IPS-NIHi11 (cell line): Measurements from ENCODE around the gene PTPRS.

Experiments
- DNase-seq: peaks from one replicate; pipeline ENCODE4 v3.0.0; 2012; ENCODE audit warnings: mixed read lengths, low spot score

PTPRS gene

DNA sequence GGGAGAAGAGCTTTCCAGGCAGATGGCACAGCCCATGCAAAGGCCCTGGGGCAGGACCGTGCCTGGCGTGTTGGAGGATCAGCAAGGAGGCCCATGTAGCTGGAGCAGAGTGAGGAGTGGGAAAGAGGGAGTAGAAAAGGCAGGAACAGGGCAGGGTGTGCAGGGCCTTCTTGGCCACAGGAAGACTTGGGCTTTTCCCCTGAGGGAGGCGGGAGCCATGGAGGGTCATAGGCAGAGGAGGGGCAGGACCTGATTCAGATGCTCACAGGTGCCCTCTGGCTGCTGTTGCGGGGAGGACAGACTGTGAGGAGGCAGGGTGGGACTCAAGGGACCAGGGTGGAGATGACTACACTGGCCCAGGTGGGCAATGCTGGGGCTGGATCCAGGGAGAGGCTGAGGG, 13.8 kb upstream of the PTPRS start:
- peak; percentile 51 for DNase-seq

GRCh38 chr19:5352229-5352763, 11.7 kb upstream of the PTPRS start:
- DNase-seq: peak; percentile 52

GRCh38 chr19:5351731-5352228, 11.2 kb upstream of the PTPRS start:
- no peak for DNase-seq

DNA sequence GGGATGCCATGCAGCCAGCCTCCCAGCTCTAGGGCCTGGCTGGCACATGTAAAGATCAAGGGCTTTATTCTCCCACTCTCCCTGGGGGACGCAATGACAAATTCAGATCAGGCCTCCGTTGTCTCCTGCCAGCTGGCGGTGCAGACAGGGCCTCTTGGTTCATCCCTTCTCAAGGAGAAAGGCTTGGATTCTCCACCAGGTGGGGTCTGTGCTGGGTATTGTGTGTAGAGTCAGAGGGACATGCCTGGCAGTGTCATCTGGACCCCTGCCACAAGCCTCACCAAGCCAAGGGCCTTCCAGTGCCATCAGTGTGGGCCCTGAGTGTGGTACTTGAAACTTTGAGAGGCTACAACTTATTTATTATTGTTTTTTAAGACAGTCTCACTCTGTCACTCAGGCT, 8.4 kb upstream of the PTPRS start:
- no peak for DNase-seq

- no peak for DNase-seq
Measured at GRCh38 chr19:5345895-5346386, 5.3 kb upstream of the PTPRS start.

DNA sequence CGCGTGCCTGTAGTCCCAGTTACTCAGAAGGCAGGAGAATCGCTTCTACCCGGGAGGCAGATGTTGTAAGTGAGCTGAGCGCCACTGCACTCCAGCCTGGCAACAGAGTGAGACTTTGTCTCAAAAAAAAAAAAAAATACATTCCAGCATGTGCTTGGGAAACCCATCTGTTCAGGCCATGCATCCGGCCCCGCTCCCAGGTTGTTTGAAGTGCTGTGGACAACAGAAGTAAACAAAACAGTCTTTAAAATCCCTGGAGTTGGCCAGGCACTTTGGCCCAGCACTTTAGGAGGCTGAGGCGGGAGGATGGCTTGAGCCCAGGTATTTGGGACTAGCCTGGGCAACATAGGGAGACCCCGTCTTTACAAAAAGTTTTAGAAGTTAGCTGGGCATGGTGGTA, 3.2 kb upstream of the PTPRS start:
- no peak for DNase-seq

GRCh38 chr19:5342573-5343201, 2.1 kb upstream of the PTPRS start:
- no peak for DNase-seq

- no peak for DNase-seq
Measured at GRCh38 chr19:5341981-5342380, 1.4 kb upstream of the PTPRS start.

DNA sequence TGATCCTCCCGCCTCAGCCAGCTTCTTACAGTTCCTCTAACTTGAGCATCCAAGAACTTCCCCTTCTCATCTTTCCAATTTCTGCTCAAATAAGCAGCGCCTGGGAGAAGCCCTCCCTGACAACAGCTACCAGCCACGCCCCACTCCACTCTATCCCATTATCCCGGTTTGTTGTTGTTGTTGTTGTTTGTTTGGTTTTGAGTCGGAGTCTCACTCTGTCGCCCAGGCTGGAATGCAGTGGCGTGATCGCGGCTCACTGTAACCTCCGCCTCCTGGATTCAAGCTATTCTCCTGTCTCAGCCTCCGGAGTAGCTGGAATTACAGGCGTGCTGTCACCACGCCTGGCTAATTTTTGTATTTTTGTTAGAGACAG, 822 bp upstream of the PTPRS start:
- no peak for DNase-seq

GRCh38 chr19:5339950-5340636, 519 bp downstream of the PTPRS start:
- peak; percentile 77 for DNase-seq

DNA sequence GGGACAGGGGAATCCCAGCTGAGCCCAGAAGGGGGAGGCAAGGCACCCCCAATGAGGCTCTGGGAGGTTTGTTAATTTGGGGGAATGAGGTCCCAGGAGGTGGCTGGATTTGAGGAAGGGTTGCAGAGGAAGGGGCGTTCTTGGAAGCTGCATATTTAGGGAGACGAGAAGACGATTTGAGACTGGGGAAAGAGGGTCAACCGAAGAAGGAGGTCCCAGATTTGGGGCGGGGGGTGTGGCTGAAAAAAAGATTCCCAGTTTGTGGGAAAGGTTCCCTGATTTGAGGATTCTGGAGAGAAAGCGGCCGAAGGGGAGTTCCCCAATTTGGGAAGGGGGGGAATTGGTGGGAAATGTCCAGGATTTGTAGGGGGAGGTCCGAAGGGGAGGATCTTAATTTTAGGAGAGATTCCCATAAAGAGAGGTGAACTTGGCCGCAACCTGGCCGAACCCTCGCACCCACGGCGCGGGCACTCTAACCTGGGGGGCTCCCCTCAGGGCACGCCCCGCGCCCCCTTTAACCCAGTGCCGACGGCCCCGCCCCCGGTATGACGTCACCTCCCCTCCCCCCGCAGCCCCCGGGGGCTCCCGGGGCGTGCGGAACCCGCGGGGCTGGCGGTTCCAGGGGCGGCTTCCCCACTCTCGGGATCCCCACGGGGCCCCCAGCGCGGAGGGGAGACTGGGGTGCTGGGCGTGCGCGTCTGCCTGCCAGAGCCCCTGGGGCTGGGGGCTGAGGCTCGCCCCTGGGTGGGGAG, 1.2 kb downstream of the PTPRS start:
- peak; percentile 68 for DNase-seq

GRCh38 chr19:5338656-5339197, 1.9 kb downstream of the PTPRS start:
- peak; percentile 72 for DNase-seq

- DNase-seq: no peak
Measured at GRCh38 chr19:5337708-5338655, 2.6 kb downstream of the PTPRS start.

DNA sequence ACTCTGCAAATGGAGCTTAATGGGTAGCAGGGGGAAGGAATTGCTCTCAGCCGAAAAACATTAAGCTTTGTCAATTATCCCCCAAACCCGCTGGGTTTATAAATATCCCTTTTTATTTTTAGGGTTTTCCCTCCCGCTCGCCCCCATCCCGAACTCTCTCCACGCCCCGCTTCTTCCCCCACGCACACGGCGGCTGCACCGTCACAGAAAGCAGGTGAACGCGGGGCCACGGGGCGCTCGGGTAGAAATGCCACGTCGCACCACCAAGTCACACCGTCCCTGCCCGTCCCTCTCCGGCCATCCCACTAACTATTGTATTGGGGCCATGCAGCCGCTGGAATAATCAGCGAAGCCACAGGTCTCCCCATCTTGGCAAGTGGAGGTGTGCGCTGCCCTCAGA, 3.5 kb downstream of the PTPRS start:
- DNase-seq: no peak

GRCh38 chr19:5336195-5336965, 4.2 kb downstream of the PTPRS start:
- DNase-seq: no peak

GRCh38 chr19:5335593-5335992, 5.0 kb downstream of the PTPRS start:
- no peak for DNase-seq

GRCh38 chr19:5334824-5335500, 5.7 kb downstream of the PTPRS start:
- no peak for DNase-seq

DNA sequence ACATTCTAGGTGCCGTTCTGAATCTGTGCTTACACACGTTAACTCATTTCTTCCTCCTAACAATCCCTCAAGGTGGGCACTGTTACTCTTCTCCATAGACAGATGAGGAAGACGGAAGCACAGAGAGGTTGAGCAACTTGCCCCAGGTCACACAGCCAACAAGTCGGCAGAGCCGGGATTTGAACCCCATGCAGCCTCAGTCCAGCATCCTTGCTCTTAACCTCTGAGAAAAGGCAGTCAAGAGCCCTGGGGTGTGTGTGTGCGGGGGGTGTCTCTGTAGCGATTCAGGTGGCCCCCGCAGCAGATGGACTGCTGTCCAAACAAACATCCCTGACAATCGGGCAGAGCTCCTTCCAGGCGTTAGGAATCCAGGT, 6.3 kb downstream of the PTPRS start:
- DNase-seq: no peak

- DNase-seq: no peak
Measured at GRCh38 chr19:5333581-5334365, 6.8 kb downstream of the PTPRS start.
